T-cell (primary cell): ENCODE measurements around the gene EMX2. TPM values are rescaled to one million over a fixed set of nuclear protein-coding genes. Genes with fewer than 3 reads are reported as not detected.

Experiments
- ATAC-seq, 4 experiments: fragments of 200-7000 bp in 3 of 4; fragments of 150-1000 bp in 1 of 4; cut with Tn5 transposase; replicated peaks in 1 of 4; 1 replicate in 3 of 4; 2 replicates in 1 of 4; pipeline ENCODE4 v1.10.0; 2021; ENCODE audit warnings: moderate library complexity in 3 of 4, mild to moderate bottlenecking in 2 of 4, moderate number of reproducible peaks in 1 of 4
- CTCF ChIA-PET, 2 donors: fragments of 300-600 bp; sonication (Branson Sonifier 250); formaldehyde crosslinking; loops; one replicate each; lab custom pipeline; 2022; ENCODE audit warnings: antibody characterized with exemption in 2 of 2; lab: Charles Lee
- POLR2A ChIA-PET, 2 donors: fragments of 300-600 bp; sonication (Branson Sonifier 250); formaldehyde crosslinking; loops; one replicate each; lab custom pipeline; 2022; ENCODE audit warnings: antibody characterized with exemption in 2 of 2; lab: Charles Lee
- DNase-seq, 35 experiments: peaks; one replicate each; pipeline versions ENCODE4 v3.0.0 to v3.0.0-alpha.2; 2013 to 2023
- H3K27ac ChIP-seq: one replicate; pipeline ENCODE4 v1.5.1; 2013; ENCODE audit warnings: low read length
- H3K27me3 ChIP-seq, 2 experiments: replicated peaks in 1 of 2; 1 replicate in 1 of 2; 2 replicates in 1 of 2; pipeline versions ENCODE4 v1.6.1 to v1.7.0; 2013; ENCODE audit warnings: low read length in 1 of 2, mixed read lengths in 1 of 2; ENCODE audit not compliant: control insufficient read depth in 2 of 2, insufficient read depth in 2 of 2; ENCODE audit errors: extremely low read depth in 1 of 2
- H3K36me3 ChIP-seq, 2 donors: 1 replicate in 1 of 2; 2 replicates in 1 of 2; pipeline versions ENCODE4 v1.6.1 to v1.7.0; 2013; ENCODE audit warnings: low read length in 1 of 2; ENCODE audit not compliant: control insufficient read depth in 2 of 2, insufficient read depth in 1 of 2; ENCODE audit errors: extremely low read depth in 1 of 2
- H3K4me1 ChIP-seq, 2 experiments: 1 replicate in 1 of 2; 2 replicates in 1 of 2; pipeline versions ENCODE4 v1.6.1 to v1.7.0; 2013; ENCODE audit warnings: low read length in 2 of 2, mixed read lengths in 1 of 2; ENCODE audit not compliant: insufficient read depth in 2 of 2, control insufficient read depth in 1 of 2; ENCODE audit errors: extremely low read depth in 1 of 2
- H3K4me3 ChIP-seq, 2 donors: 1 replicate in 1 of 2; 2 replicates in 1 of 2; pipeline versions ENCODE4 v1.5.1 to v1.7.0; 2013; ENCODE audit warnings: mild to moderate bottlenecking in 2 of 2, low read length in 1 of 2, moderate library complexity in 1 of 2; ENCODE audit not compliant: control insufficient read depth in 1 of 2; ENCODE audit errors: extremely low read depth in 1 of 2
- H3K9me3 ChIP-seq: 2 replicates; pipeline ENCODE4 v1.7.0; 2013
- H3K27ac Mint-ChIP-seq, 2 donors: one replicate each; pipeline ENCODE4 v1.8.0; 2020 to 2021; ENCODE audit warnings: mild to moderate bottlenecking in 2 of 2, mixed read lengths in 2 of 2
- H3K27me3 Mint-ChIP-seq, 2 donors: one replicate each; pipeline ENCODE4 v1.8.0; 2021 to 2022; ENCODE audit warnings: mixed read lengths in 2 of 2
- H3K36me3 Mint-ChIP-seq: one replicate; pipeline ENCODE4 v1.8.0; 2021; ENCODE audit warnings: mixed read lengths
- H3K4me1 Mint-ChIP-seq, 3 donors: one replicate each; pipeline ENCODE4 v1.8.0; 2020 to 2022; ENCODE audit warnings: mixed read lengths in 3 of 3, mild to moderate bottlenecking in 1 of 3
- H3K4me3 Mint-ChIP-seq, 3 donors: one replicate each; pipeline ENCODE4 v1.8.0; 2020 to 2022; ENCODE audit warnings: mild to moderate bottlenecking in 3 of 3, mixed read lengths in 3 of 3, moderate library complexity in 3 of 3
- H3K9me3 Mint-ChIP-seq, 3 donors: one replicate each; pipeline ENCODE4 v1.8.0; 2020 to 2022; ENCODE audit warnings: mixed read lengths in 3 of 3
- WGBS: methylation state at CpG from one replicate; pipeline ENCODE4 v1.1.5; 2013; ENCODE audit warnings: missing lambda C conversion rate; ENCODE audit not compliant: insufficient coverage; 5-methylcytosine and 5-hydroxymethylcytosine counted together
- total RNA-seq, 35 experiments: library from RNA in 6 of 35; stranded (reverse) in 6 of 35; fragments of 120-200 nt in 1 of 35; gene quantifications; one replicate each; pipeline versions ENCODE4 v1.2.1 to v1.2.4 and lab custom pipeline; 2013 to 2026

The EMX2 gene
- total RNA-seq, 5 donors from 2014 or later (not counting 1 experiment from before 2014, with no cell fraction given) = not detected

- WGBS = 20% methylated on average over 10 of the region's 14 CpGs
These were observed 11.8 kb downstream of the EMX2 start for GRCh38 chr10:117554241-117554814.

GRCh38 chr10:117555017-117555416, 12.5 kb downstream of the EMX2 start:
- DNase-seq (no peak), ATAC-seq (no peak)
- no peak overlapping the region for H3K4me3 Mint-ChIP-seq
- H3K27me3 Mint-ChIP-seq = peaks cover 58 to 61% of the 10 kb centered on the region in 2 donors
- peaks cover 12 to 14% (median 12%) of the 10 kb centered on the region in 3 donors for H3K4me1 Mint-ChIP-seq
- H3K36me3 Mint-ChIP-seq = no peaks in the 10 kb centered on the region
- POLR2A ChIA-PET = no interaction called here
- no peak overlapping the region for H3K27ac Mint-ChIP-seq
- no peak overlapping the region for H3K27ac ChIP-seq
- whole genome bisulfite sequencing = 47% methylated on average over 5 of the region's 12 CpGs
- no peak overlapping the region for H3K4me3 ChIP-seq
- CTCF ChIA-PET = no interaction called here
- no peaks in the 10 kb centered on the region for H3K9me3 Mint-ChIP-seq
- H3K36me3 ChIP-seq = no peaks in the 10 kb centered on the region
- no peaks in the 10 kb centered on the region for H3K9me3 ChIP-seq
- H3K27me3 ChIP-seq = peaks cover 7 to 69% of the 10 kb centered on the region in 2 experiments
- H3K4me1 ChIP-seq = peaks cover 0 to 8% of the 10 kb centered on the region in 2 experiments

More at GRCh38 chr10:117554241-117554814, 11.8 kb downstream of the EMX2 start:
- Histone ChIP-seq H3K27me3 (peaks cover 7 to 71% of the 10 kb centered on the region in 2 experiments), H3K9me3 (no peaks in the 10 kb centered on the region), H3K27ac (no peak overlapping the region), H3K4me3 (no peak overlapping the region), H3K36me3 (no peaks in the 10 kb centered on the region), H3K4me1 (peaks cover 0 to 8% of the 10 kb centered on the region in 2 experiments)
- peaks cover 12 to 14% (median 12%) of the 10 kb centered on the region in 3 donors for H3K4me1 Mint-ChIP-seq
- peaks cover 56 to 67% of the 10 kb centered on the region in 2 donors for H3K27me3 Mint-ChIP-seq
- DNase-seq = no peak
- ChIA-PET POLR2A (no interaction called here), CTCF (no interaction called here)
- H3K9me3 Mint-ChIP-seq = no peaks in the 10 kb centered on the region
- no peak for ATAC-seq
- H3K36me3 Mint-ChIP-seq = no peaks in the 10 kb centered on the region
- no peak overlapping the region for H3K27ac Mint-ChIP-seq
- peak overlapping the region in 1 of 3 donors; percentile 12 for H3K4me3 Mint-ChIP-seq

GRCh38 chr10:117555863-117556262, 13.3 kb downstream of the EMX2 start:
- Mint-ChIP-seq H3K27ac (no peak overlapping the region), H3K36me3 (no peaks in the 10 kb centered on the region), H3K4me3 (no peak overlapping the region), H3K9me3 (no peaks in the 10 kb centered on the region), H3K4me1 (peaks cover 12 to 14% (median 12%) of the 10 kb centered on the region in 3 donors), H3K27me3 (peaks cover 50 to 53% of the 10 kb centered on the region in 2 donors)
- peaks cover 0 to 8% of the 10 kb centered on the region in 2 experiments for H3K4me1 ChIP-seq
- H3K36me3 ChIP-seq = no peaks in the 10 kb centered on the region
- WGBS = 50% methylated on average over 1 of the region's 1 CpG
- no peak overlapping the region for H3K4me3 ChIP-seq
- POLR2A ChIA-PET = no interaction called here
- no peak overlapping the region for H3K27ac ChIP-seq
- peaks cover 7 to 68% of the 10 kb centered on the region in 2 experiments for H3K27me3 ChIP-seq
- H3K9me3 ChIP-seq = no peaks in the 10 kb centered on the region
- ATAC-seq (no peak), DNase-seq (no peak)
- CTCF ChIA-PET = no interaction called here

GRCh38 chr10:117556356-117556755, 13.8 kb downstream of the EMX2 start:
- Histone ChIP-seq H3K27me3 (peaks cover 7 to 69% of the 10 kb centered on the region in 2 experiments), H3K4me1 (peaks cover 0 to 8% of the 10 kb centered on the region in 2 experiments), H3K4me3 (no peak overlapping the region), H3K9me3 (no peaks in the 10 kb centered on the region), H3K27ac (no peak overlapping the region), H3K36me3 (no peaks in the 10 kb centered on the region)
- Mint-ChIP-seq H3K9me3 (no peaks in the 10 kb centered on the region), H3K36me3 (no peaks in the 10 kb centered on the region), H3K27ac (no peak overlapping the region), H3K4me1 (peaks cover 11 to 14% (median 12%) of the 10 kb centered on the region in 3 donors), H3K27me3 (peaks cover 45 to 48% of the 10 kb centered on the region in 2 donors), H3K4me3 (no peak overlapping the region)
- WGBS = 90% methylated on average over 2 of the region's 5 CpGs
- ATAC-seq (no peak), DNase-seq (no peak)
- ChIA-PET CTCF (no interaction called here), POLR2A (no interaction called here)

- no CpG with 5 or more reads among the region's 4 CpGs for WGBS
- H3K4me3 Mint-ChIP-seq = no peak overlapping the region
- POLR2A ChIA-PET = interaction anchor here in 1 of 2 donors (0.6 kb wide), 1 partner anchor 9 kb away, joined by 3 read pairs; no protein-coding TSS in a partner anchor
These were observed 17.2 kb downstream of the EMX2 start for GRCh38 chr10:117559712-117560111.

GRCh38 chr10:117560942-117561341, 18.4 kb downstream of the EMX2 start:
- DNase-seq (no peak), ATAC-seq (no peak)
- Histone ChIP-seq H3K27ac (no peak overlapping the region), H3K4me3 (no peak overlapping the region), H3K27me3 (peaks cover 0 to 39% of the 10 kb centered on the region in 2 experiments), H3K4me1 (no peaks in the 10 kb centered on the region), H3K36me3 (no peaks in the 10 kb centered on the region), H3K9me3 (no peaks in the 10 kb centered on the region)
- 61% methylated on average over 2 of the region's 2 CpGs for WGBS
- H3K4me3 Mint-ChIP-seq = no peak overlapping the region
- peaks cover 17 to 25% of the 10 kb centered on the region in 2 donors for H3K27me3 Mint-ChIP-seq
- CTCF ChIA-PET = no interaction called here
- H3K36me3 Mint-ChIP-seq = no peaks in the 10 kb centered on the region
- H3K9me3 Mint-ChIP-seq = no peaks in the 10 kb centered on the region
- POLR2A ChIA-PET = no interaction called here
- no peak overlapping the region for H3K27ac Mint-ChIP-seq
- no peaks in the 10 kb centered on the region for H3K4me1 Mint-ChIP-seq

More at GRCh38 chr10:117559712-117560111, 17.2 kb downstream of the EMX2 start:
- H3K4me1 ChIP-seq = no peaks in the 10 kb centered on the region
- H3K27me3 ChIP-seq = peaks cover 0 to 45% of the 10 kb centered on the region in 2 experiments
- CTCF ChIA-PET = interaction anchor here in 1 of 2 donors (0.5 kb wide), 1 partner anchor 1543 kb away, joined by 5 read pairs; no protein-coding TSS in a partner anchor
- Mint-ChIP-seq H3K36me3 (no peaks in the 10 kb centered on the region), H3K27ac (no peak overlapping the region), H3K9me3 (no peaks in the 10 kb centered on the region), H3K4me1 (no peaks in the 10 kb centered on the region), H3K27me3 (peaks cover 25 to 26% of the 10 kb centered on the region in 2 donors)
- ATAC-seq (no peak), DNase-seq (no peak)
- no peaks in the 10 kb centered on the region for H3K36me3 ChIP-seq
- no peak overlapping the region for H3K27ac ChIP-seq
- no peaks in the 10 kb centered on the region for H3K9me3 ChIP-seq
- no peak overlapping the region for H3K4me3 ChIP-seq
